ENCODE measurements around the gene GDF11.

The GDF11 gene

GRCh38 chr12:55721601-55722213, 21.2 kb upstream of the GDF11 start:
- in situ Hi-C loops (cut with MboI; ENCODE audit: low sequenced_read_pairs) = no loop called here

GRCh38 chr12:55722948-55723347, 20.0 kb upstream of the GDF11 start:
- in situ Hi-C loops (cut with MboI; ENCODE audit: low sequenced_read_pairs) = no loop called here

- in situ Hi-C loops (cut with MboI; ENCODE audit: low sequenced_read_pairs) = no loop called here
Observed at GRCh38 chr12:55723516-55724225, 19.3 kb upstream of the GDF11 start.

GRCh38 chr12:55724226-55724939, 18.5 kb upstream of the GDF11 start:
- in situ Hi-C loops (cut with MboI; ENCODE audit: low sequenced_read_pairs) = no loop called here

- in situ Hi-C loops (cut with MboI; ENCODE audit: low sequenced_read_pairs) = no loop called here
Observed at GRCh38 chr12:55724940-55725309, 18.0 kb upstream of the GDF11 start.

- in situ Hi-C loops (cut with MboI; ENCODE audit: low sequenced_read_pairs) = no loop called here
Observed at GRCh38 chr12:55725556-55725955, 17.4 kb upstream of the GDF11 start.

- in situ Hi-C loops (cut with MboI; ENCODE audit: low sequenced_read_pairs) = no loop called here
Observed at GRCh38 chr12:55726971-55727370, 16.0 kb upstream of the GDF11 start.

- in situ Hi-C loops (cut with MboI; ENCODE audit: low sequenced_read_pairs) = no loop called here
Observed at GRCh38 chr12:55727643-55728185, 15.2 kb upstream of the GDF11 start.

- in situ Hi-C loops (cut with MboI; ENCODE audit: low sequenced_read_pairs) = no loop called here
Observed at GRCh38 chr12:55728186-55728938, 14.6 kb upstream of the GDF11 start.

- in situ Hi-C loops (cut with MboI; ENCODE audit: low sequenced_read_pairs) = no loop called here
Observed at GRCh38 chr12:55728939-55729818, 13.7 kb upstream of the GDF11 start, which contains the start of gene CD63. TSS of gene CD63 (minus strand) at chr12:55729009. CDS start at chr12:55728341, 668 bp downstream.

GRCh38 chr12:55729819-55730818, 12.8 kb upstream of the GDF11 start:
- in situ Hi-C loops (cut with MboI; ENCODE audit: low sequenced_read_pairs) = loop anchor here (10.0 kb wide), 1 partner anchor 305 kb away; no protein-coding TSS in a partner anchor

GRCh38 chr12:55732288-55732687, 10.6 kb upstream of the GDF11 start:
- in situ Hi-C loops (cut with MboI; ENCODE audit: low sequenced_read_pairs) = loop anchor here (10.0 kb wide), 1 partner anchor 303 kb away; no protein-coding TSS in a partner anchor

- in situ Hi-C loops (cut with MboI; ENCODE audit: low sequenced_read_pairs) = loop anchor here (10.0 kb wide), 1 partner anchor 302 kb away; no protein-coding TSS in a partner anchor
Observed at GRCh38 chr12:55733021-55733555, 9.8 kb upstream of the GDF11 start.

GRCh38 chr12:55733858-55734257, 9.1 kb upstream of the GDF11 start:
- in situ Hi-C loops (cut with MboI; ENCODE audit: low sequenced_read_pairs) = loop anchor here (10.0 kb wide), 1 partner anchor 301 kb away; no protein-coding TSS in a partner anchor

- in situ Hi-C loops (cut with MboI; ENCODE audit: low sequenced_read_pairs) = loop anchor here (10.0 kb wide), 1 partner anchor 300 kb away; no protein-coding TSS in a partner anchor
Observed at GRCh38 chr12:55734595-55734994, 8.3 kb upstream of the GDF11 start.

GRCh38 chr12:55736076-55736475, 6.8 kb upstream of the GDF11 start:
- in situ Hi-C loops (cut with MboI; ENCODE audit: low sequenced_read_pairs) = loop anchor here (10.0 kb wide), 1 partner anchor 299 kb away; no protein-coding TSS in a partner anchor

- in situ Hi-C loops (cut with MboI; ENCODE audit: low sequenced_read_pairs) = loop anchor here (10.0 kb wide), 1 partner anchor 298 kb away; no protein-coding TSS in a partner anchor
Observed at GRCh38 chr12:55736780-55737580, 5.9 kb upstream of the GDF11 start.
